Keratinocyte (primary cell): ENCODE results near the gene ACOXL.

Experiments used
- CTCF ChIP-seq, 3 experiments: IDR thresholded peaks in 1 of 3; conservative IDR thresholded peaks in 1 of 3; optimal IDR thresholded peaks in 1 of 3; 2 replicates in 2 of 3; 3 replicates in 1 of 3; pipeline versions ENCODE3 to v1.5.1; 2011; ENCODE audit warnings: low read length in 3 of 3, mild to moderate bottlenecking in 3 of 3, moderate library complexity in 2 of 3, control low read depth in 1 of 3, inconsistent platforms in 1 of 3; ENCODE audit not compliant: insufficient read depth in 2 of 3; ENCODE audit errors: extremely low read depth in 1 of 3
- EZH2 ChIP-seq: IDR thresholded peaks from one replicate; pipeline ENCODE4 v1.6.1; 2012; ENCODE audit warnings: inconsistent platforms, mild to moderate bottlenecking, low read length, moderate library complexity

- TF ChIP-seq CTCF (optimal IDR thresholded peaks at IDR 0.05 in 1 of 3, IDR thresholded peaks at IDR 0.05 in 1 of 3, conservative IDR thresholded peaks at IDR 0.05 in 1 of 3; ENCODE audit: extremely low read depth in 1 of 3, insufficient read depth in 2 of 3, low read length in 3 of 3) (no peak), EZH2 (no peak)
Measured at GRCh38 chr2:111039628-111040383, 307.4 kb downstream of the ACOXL start.
